OCI-LY1 (cell line): ENCODE data around the gene INTS15.
A peak's percentile ranks its signal among the peaks of the same experiment; 100 is the strongest.
"Not testable (repeated sequence)": the region's sequence is repeated elsewhere in the genome, so short reads cannot be mapped to it uniquely, and the experiment has no call there.

Experiments
- H2AFZ ChIP-seq: fragments of 200-600 bp; sonication (generic), shearing (Covaris generic); 2 replicates; pipeline ENCODE4 v1.6.0; 2014; ENCODE audit warnings: antibody characterized with exemption, mild to moderate bottlenecking, low read length
- H3F3A ChIP-seq: fragments of 200-600 bp; sonication (generic), shearing (Covaris generic); 2 replicates; pipeline ENCODE4 v1.6.0; 2014; ENCODE audit warnings: mild to moderate bottlenecking, antibody characterized with exemption, low read length, moderate library complexity; ENCODE audit not compliant: insufficient read depth
- H3K27ac ChIP-seq: fragments of 200-600 bp; sonication (generic); 2 replicates; pipeline ENCODE4 v1.5.1; 2014; ENCODE audit warnings: low read length, mixed run types, mild to moderate bottlenecking, low read depth; ENCODE audit not compliant: poor library complexity, severe bottlenecking
- H3K27me3 ChIP-seq: fragments of 200-600 bp; sonication (generic); 2 replicates; pipeline ENCODE4 v1.6.0; 2014; ENCODE audit warnings: antibody characterized with exemption, mild to moderate bottlenecking, low read length, moderate library complexity; ENCODE audit not compliant: insufficient read depth
- H3K36me3 ChIP-seq: fragments of 200-600 bp; sonication (generic); 2 replicates; pipeline ENCODE4 v1.6.1; 2014; ENCODE audit warnings: mild to moderate bottlenecking, antibody characterized with exemption, low read length, moderate library complexity, mixed read lengths; ENCODE audit not compliant: insufficient read depth
- H3K4me1 ChIP-seq: fragments of 200-600 bp; sonication (generic); 2 replicates; pipeline ENCODE4 v1.5.1; 2014; ENCODE audit warnings: mild to moderate bottlenecking, low read length, moderate library complexity; ENCODE audit not compliant: insufficient read depth, severe bottlenecking
- H3K4me2 ChIP-seq: fragments of 200-600 bp; sonication (generic), shearing (Covaris generic); 2 replicates; pipeline ENCODE4 v1.6.1; 2014; ENCODE audit warnings: low read length
- H3K4me3 ChIP-seq: fragments of 200-600 bp; sonication (generic); 2 replicates; pipeline ENCODE4 v1.5.1; 2014; ENCODE audit warnings: low read length, low read depth, mild to moderate bottlenecking, mixed read lengths; ENCODE audit not compliant: poor library complexity, severe bottlenecking
- H3K79me2 ChIP-seq: fragments of 200-600 bp; shearing (Covaris generic); 2 replicates; pipeline ENCODE4 v1.6.1; 2016; ENCODE audit warnings: mixed run types, low read length, mixed read lengths; ENCODE audit not compliant: insufficient read depth
- H3K9ac ChIP-seq: fragments of 200-600 bp; sonication (generic), shearing (Covaris generic); 2 replicates; pipeline ENCODE4 v1.6.1; 2014; ENCODE audit warnings: mild to moderate bottlenecking, low read length, mixed read lengths
- H3K9me2 ChIP-seq: fragments of 200-600 bp; sonication (generic), shearing (Covaris generic); 2 replicates; pipeline ENCODE4 v1.6.1; 2014; ENCODE audit warnings: low read depth, mild to moderate bottlenecking, low read length, mixed read lengths
- H3K9me3 ChIP-seq: fragments of 200-600 bp; shearing (Covaris generic); 2 replicates; pipeline ENCODE4 v1.6.1; 2014; ENCODE audit warnings: low read length, mixed read lengths
- H4K20me1 ChIP-seq: fragments of 200-600 bp; sonication (generic), shearing (Covaris generic); 2 replicates; pipeline ENCODE4 v1.6.0; 2016; ENCODE audit warnings: mild to moderate bottlenecking, low read length; ENCODE audit not compliant: insufficient read depth
- EZH2 ChIP-seq: fragments of 200-600 bp; sonication (generic), shearing (Covaris generic); IDR thresholded peaks from 2 replicates; pipeline ENCODE4 v1.8.0; 2017; ENCODE audit warnings: borderline replicate concordance, mixed run types, mild to moderate bottlenecking, antibody characterized with exemption, low read length, moderate library complexity, mixed read lengths
- TF ChIP-seq, protein P1 (sequence below): fragments of 200-600 bp; sonication (generic), shearing (Covaris generic); IDR thresholded peaks from 2 replicates; pipeline ENCODE4 v1.5.1; 2017; ENCODE audit warnings: mild to moderate bottlenecking, antibody characterized with exemption, low read length, moderate library complexity, mixed read lengths

Gene INTS15

DNA sequence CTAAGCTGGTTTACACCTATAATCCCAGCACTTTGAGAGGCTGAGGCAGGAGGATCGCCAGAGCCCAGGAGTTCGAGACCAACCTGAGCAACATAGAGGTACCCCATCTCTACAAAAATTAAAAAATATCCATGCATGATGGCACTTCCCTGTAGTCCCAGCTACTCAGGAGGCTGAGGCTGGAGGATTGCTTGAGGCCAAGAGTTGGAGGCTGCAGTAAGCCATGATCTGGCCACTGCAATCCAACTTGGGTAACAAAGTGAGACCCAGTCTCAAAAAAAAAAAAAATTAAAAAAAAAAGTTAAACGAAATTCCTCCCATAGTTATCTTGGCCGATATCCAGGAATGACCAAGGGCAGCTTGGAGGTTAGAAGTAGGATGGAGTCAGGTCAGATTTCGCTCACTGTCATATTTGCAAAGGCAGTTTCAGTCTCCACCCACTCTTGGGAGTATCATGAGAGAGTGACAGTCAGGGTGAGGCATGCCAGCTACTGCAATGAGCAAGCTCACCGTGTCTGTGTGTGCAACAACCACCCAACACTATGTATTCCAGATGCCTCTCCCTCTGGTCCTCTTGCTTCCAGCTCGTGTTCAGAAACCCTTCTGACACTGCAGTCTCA lies 18.6 kb upstream of the INTS15 start:
- no peak overlapping the region for H3K27ac ChIP-seq
- H3K79me2 ChIP-seq = no peaks in the 10 kb centered on the region
- no peak overlapping the region for H3K4me3 ChIP-seq
- no peak overlapping the region for H3K9ac ChIP-seq
- no peaks in the 10 kb centered on the region; the same call in 1 of the 2 replicates for H3K36me3 ChIP-seq
- H3K4me1 ChIP-seq = peaks cover 2% of the 10 kb centered on the region
- no peaks in the 10 kb centered on the region for H3F3A ChIP-seq
- H3K27me3 ChIP-seq = peaks cover 7% of the 10 kb centered on the region; the same call in 1 of the 2 replicates
- no peak overlapping the region for H3K4me2 ChIP-seq
- no peaks in the 10 kb centered on the region for H3K9me2 ChIP-seq
- 0 out of 2 replicates have a peak, but pooled peaks cover 2% of the 10 kb centered on the region for H3K9me3 ChIP-seq
- no peaks in the 10 kb centered on the region for H4K20me1 ChIP-seq
- TF ChIP-seq EZH2 = no peak
- TF ChIP-seq, protein P1, sequence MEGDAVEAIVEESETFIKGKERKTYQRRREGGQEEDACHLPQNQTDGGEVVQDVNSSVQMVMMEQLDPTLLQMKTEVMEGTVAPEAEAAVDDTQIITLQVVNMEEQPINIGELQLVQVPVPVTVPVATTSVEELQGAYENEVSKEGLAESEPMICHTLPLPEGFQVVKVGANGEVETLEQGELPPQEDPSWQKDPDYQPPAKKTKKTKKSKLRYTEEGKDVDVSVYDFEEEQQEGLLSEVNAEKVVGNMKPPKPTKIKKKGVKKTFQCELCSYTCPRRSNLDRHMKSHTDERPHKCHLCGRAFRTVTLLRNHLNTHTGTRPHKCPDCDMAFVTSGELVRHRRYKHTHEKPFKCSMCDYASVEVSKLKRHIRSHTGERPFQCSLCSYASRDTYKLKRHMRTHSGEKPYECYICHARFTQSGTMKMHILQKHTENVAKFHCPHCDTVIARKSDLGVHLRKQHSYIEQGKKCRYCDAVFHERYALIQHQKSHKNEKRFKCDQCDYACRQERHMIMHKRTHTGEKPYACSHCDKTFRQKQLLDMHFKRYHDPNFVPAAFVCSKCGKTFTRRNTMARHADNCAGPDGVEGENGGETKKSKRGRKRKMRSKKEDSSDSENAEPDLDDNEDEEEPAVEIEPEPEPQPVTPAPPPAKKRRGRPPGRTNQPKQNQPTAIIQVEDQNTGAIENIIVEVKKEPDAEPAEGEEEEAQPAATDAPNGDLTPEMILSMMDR = no peak
- H2AFZ ChIP-seq = no peak overlapping the region

GRCh38 chr7:6575281-6576023 lies 14.4 kb upstream of the INTS15 start:
- Histone ChIP-seq H3F3A (no peaks in the 10 kb centered on the region), H4K20me1 (no peaks in the 10 kb centered on the region), H3K27ac (no peak overlapping the region), H2AFZ (no peak overlapping the region), H3K4me3 (no peak overlapping the region), H3K4me2 (no peak overlapping the region), H3K36me3 (peaks cover 5% of the 10 kb centered on the region; the same call in 1 of the 2 replicates), H3K9me3 (no peaks in the 10 kb centered on the region), H3K9ac (no peak overlapping the region), H3K27me3 (no peaks in the 10 kb centered on the region), H3K9me2 (no peaks in the 10 kb centered on the region), H3K79me2 (no peaks in the 10 kb centered on the region), H3K4me1 (peaks cover 15% of the 10 kb centered on the region)
- TF ChIP-seq, protein P1 = no peak
- no peak for TF ChIP-seq EZH2

- no peaks in the 10 kb centered on the region for H3K9me2 ChIP-seq
- H3K9ac ChIP-seq = peak overlapping the region; percentile 38; the same call in 1 of the 2 replicates
- no peak overlapping the region for H2AFZ ChIP-seq
- H3K4me2 ChIP-seq = peak overlapping the region; percentile 57
- H3K9me3 ChIP-seq = no peaks in the 10 kb centered on the region
- peaks cover 13% of the 10 kb centered on the region for H3K36me3 ChIP-seq
- no peaks in the 10 kb centered on the region for H3F3A ChIP-seq
- H3K4me3 ChIP-seq = peak overlapping the region; percentile 76
- H3K27ac ChIP-seq = no peak overlapping the region
- H3K79me2 ChIP-seq = no peaks in the 10 kb centered on the region
- peaks cover 17% of the 10 kb centered on the region for H3K4me1 ChIP-seq
- H3K27me3 ChIP-seq = no peaks in the 10 kb centered on the region
- no peaks in the 10 kb centered on the region for H4K20me1 ChIP-seq
- TF ChIP-seq EZH2 = no peak
- TF ChIP-seq, protein P1 = no peak
Observed at GRCh38 chr7:6576024-6576866, 13.6 kb upstream of the INTS15 start.

DNA sequence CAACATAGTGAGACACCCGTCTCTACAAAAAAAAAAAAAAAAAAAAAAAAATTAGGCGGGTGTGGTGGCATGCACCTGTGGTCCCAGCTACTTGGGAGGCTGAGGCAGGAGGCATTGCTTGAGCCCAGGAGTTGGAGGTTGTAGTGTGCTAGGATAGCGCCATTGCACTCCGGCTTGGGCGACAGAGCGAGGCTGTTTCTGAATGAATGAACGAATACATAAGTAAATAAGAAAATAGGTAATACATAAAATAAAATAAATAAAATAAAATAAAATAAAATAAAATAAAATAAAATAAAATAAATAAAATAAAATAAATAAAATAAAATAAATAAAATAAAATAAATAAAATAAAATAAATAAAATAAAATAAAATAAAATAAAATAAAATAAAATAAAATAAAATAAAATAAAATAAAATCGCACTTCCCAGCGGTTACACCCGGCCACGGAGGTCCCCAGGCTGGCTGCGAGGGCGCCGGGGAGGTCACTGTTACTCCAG lies 12.9 kb upstream of the INTS15 start:
- Histone ChIP-seq H3K36me3 (peaks cover 20% of the 10 kb centered on the region), H3K4me1 (peaks cover 24% of the 10 kb centered on the region), H3K9ac (peak overlapping the region; percentile 38; the same call in 1 of the 2 replicates), H3K4me2 (peak overlapping the region; percentile 62), H3K4me3 (peak overlapping the region; percentile 76)
- not testable (repeated sequence) for H3K27ac ChIP-seq, H3K9me2 ChIP-seq, H4K20me1 ChIP-seq, H3K79me2 ChIP-seq, H2AFZ ChIP-seq, H3K27me3 ChIP-seq, H3K9me3 ChIP-seq, H3F3A ChIP-seq
